CD14-positive monocyte (primary cell): Measurements from ENCODE around the gene FAM169A. TPM values are rescaled to one million over a fixed set of nuclear protein-coding genes. Genes with fewer than 3 reads are reported as not detected.

Experiments
- DNase-seq, 3 donors: peaks; one replicate each; pipeline ENCODE4 v3.0.0-alpha.2; 2011 to 2022
- H2AFZ ChIP-seq: 2 replicates; pipeline ENCODE4 v1.6.0; 2012; ENCODE audit warnings: mild to moderate bottlenecking, low read depth, low read length, inconsistent platforms; ENCODE audit not compliant: insufficient read depth, poor library complexity, severe bottlenecking
- H3K27ac ChIP-seq, 2 donors: 1 replicate in 1 of 2; 2 replicates in 1 of 2; pipeline ENCODE4 v1.5.1; 2012 to 2013; ENCODE audit warnings: low read length in 2 of 2, control low read depth in 1 of 2, inconsistent platforms in 1 of 2, low read depth in 1 of 2, mild to moderate bottlenecking in 1 of 2
- H3K27me3 ChIP-seq, 2 donors: one replicate each; pipeline versions ENCODE4 v1.6.0 to v1.6.1; 2011 to 2013; ENCODE audit warnings: low read length in 2 of 2; ENCODE audit not compliant: control insufficient read depth in 2 of 2, insufficient read depth in 2 of 2
- H3K36me3 ChIP-seq, 2 donors: replicated peaks in 1 of 2; 1 replicate in 1 of 2; 2 replicates in 1 of 2; pipeline versions ENCODE4 v1.5.1 to v1.6.1; 2012 to 2013; ENCODE audit warnings: low read length in 2 of 2, control low read depth in 1 of 2, inconsistent platforms in 1 of 2, mild to moderate bottlenecking in 1 of 2; ENCODE audit not compliant: insufficient read depth in 2 of 2, control insufficient read depth in 1 of 2
- H3K4me1 ChIP-seq, 2 donors: 1 replicate in 1 of 2; 2 replicates in 1 of 2; pipeline versions ENCODE4 v1.5.1 to v1.6.1; 2012 to 2013; ENCODE audit warnings: low read length in 2 of 2, control low read depth in 1 of 2, inconsistent platforms in 1 of 2, mild to moderate bottlenecking in 1 of 2, moderate library complexity in 1 of 2; ENCODE audit not compliant: insufficient read depth in 2 of 2, control insufficient read depth in 1 of 2
- H3K4me2 ChIP-seq: replicated peaks from 2 replicates; pipeline ENCODE3; 2012; ENCODE audit warnings: low read length, moderate library complexity, mild to moderate bottlenecking; ENCODE audit not compliant: poor library complexity, severe bottlenecking; ENCODE audit errors: extremely low read depth
- H3K4me3 ChIP-seq, 3 experiments: fragments of 200-600 bp in 1 of 3; sonication (generic) in 1 of 3; replicated peaks in 1 of 3; 1 replicate in 2 of 3; 2 replicates in 1 of 3; pipeline ENCODE4 v1.5.1; 2011 to 2013; ENCODE audit warnings: low read length in 3 of 3, mild to moderate bottlenecking in 3 of 3, control low read depth in 2 of 3, low read depth in 2 of 3, inconsistent platforms in 1 of 3, moderate library complexity in 1 of 3
- H3K79me2 ChIP-seq: 2 replicates; pipeline ENCODE4 v1.6.0; 2012; ENCODE audit warnings: mild to moderate bottlenecking, control low read depth, inconsistent platforms, low read length, moderate library complexity; ENCODE audit not compliant: insufficient read depth
- H3K9ac ChIP-seq: 2 replicates; pipeline ENCODE4 v1.6.0; 2017; ENCODE audit warnings: low read length, mild to moderate bottlenecking; ENCODE audit not compliant: insufficient read depth, poor library complexity, severe bottlenecking
- H3K9me3 ChIP-seq, 2 donors: replicated peaks in 1 of 2; 1 replicate in 1 of 2; 2 replicates in 1 of 2; pipeline versions ENCODE4 v1.5.1 to v1.6.1; 2012 to 2013; ENCODE audit warnings: low read length in 2 of 2, control low read depth in 1 of 2; ENCODE audit not compliant: control insufficient read depth in 1 of 2, insufficient read depth in 1 of 2
- H4K20me1 ChIP-seq: 2 replicates; pipeline ENCODE4 v1.6.0; 2012; ENCODE audit warnings: mild to moderate bottlenecking, low read length, control low read depth, moderate library complexity; ENCODE audit not compliant: insufficient read depth
- H3K27ac Mint-ChIP-seq, 7 donors: one replicate each; pipeline ENCODE4 v1.8.0; 2020; ENCODE audit warnings: mild to moderate bottlenecking in 7 of 7, mixed read lengths in 7 of 7, moderate library complexity in 6 of 7, inconsistent platforms in 2 of 7
- H3K27me3 Mint-ChIP-seq, 3 donors: one replicate each; pipeline ENCODE4 v1.8.0; 2021 to 2022; ENCODE audit warnings: low read depth in 3 of 3, mild to moderate bottlenecking in 3 of 3, mixed read lengths in 3 of 3, moderate library complexity in 3 of 3, inconsistent platforms in 1 of 3
- H3K36me3 Mint-ChIP-seq, 2 donors: one replicate each; pipeline ENCODE4 v1.8.0; 2020; ENCODE audit warnings: mixed read lengths in 2 of 2, inconsistent platforms in 1 of 2, mild to moderate bottlenecking in 1 of 2
- H3K4me1 Mint-ChIP-seq: one replicate; pipeline ENCODE4 v1.8.0; 2020; ENCODE audit warnings: mild to moderate bottlenecking, mixed read lengths
- H3K4me3 Mint-ChIP-seq, 2 donors: one replicate each; pipeline ENCODE4 v1.8.0; 2020; ENCODE audit warnings: mild to moderate bottlenecking in 2 of 2, mixed read lengths in 2 of 2, moderate library complexity in 1 of 2
- H3K9me3 Mint-ChIP-seq, 7 donors: one replicate each; pipeline ENCODE4 v1.8.0; 2020 to 2022; ENCODE audit warnings: mixed read lengths in 7 of 7, mild to moderate bottlenecking in 6 of 7, moderate library complexity in 6 of 7, inconsistent platforms in 2 of 7
- WGBS: methylation state at CpG from one replicate; pipeline ENCODE4 v1.1.5; 2013; ENCODE audit warnings: missing lambda C conversion rate; ENCODE audit not compliant: insufficient coverage; 5-methylcytosine and 5-hydroxymethylcytosine counted together
- intact Hi-C, 2 donors: fragments of 100-400 bp; cut with micrococcal nuclease; formaldehyde crosslinking; loops; one replicate each; pipeline versions ENCODE4 v1.15.0 to v1.15.1; 2023
- polyA plus RNA-seq, 3 donors: library from polyadenylated mRNA; depleted of rRNA in 1 of 3; unstranded in 2 of 3; stranded (reverse) in 1 of 3; fragments of 300-500 nt in 2 of 3; fragments of >200 nt in 1 of 3; fragmentation: Illumina TruSeq in 2 of 3; gene quantifications; 1 replicate in 2 of 3; 2 replicates in 1 of 3; pipeline ENCODE4 v1.2.3, GENCODE V29; 2012 to 2021
- TF ChIP-seq, protein P1 (sequence below): fragments of 200-600 bp; IDR thresholded peaks from one replicate; pipeline ENCODE4 v1.8.0; 2022; ENCODE audit warnings: antibody characterized with exemption, mild to moderate bottlenecking

Gene FAM169A
- polyA plus RNA-seq, 3 donors: not detected

DNA sequence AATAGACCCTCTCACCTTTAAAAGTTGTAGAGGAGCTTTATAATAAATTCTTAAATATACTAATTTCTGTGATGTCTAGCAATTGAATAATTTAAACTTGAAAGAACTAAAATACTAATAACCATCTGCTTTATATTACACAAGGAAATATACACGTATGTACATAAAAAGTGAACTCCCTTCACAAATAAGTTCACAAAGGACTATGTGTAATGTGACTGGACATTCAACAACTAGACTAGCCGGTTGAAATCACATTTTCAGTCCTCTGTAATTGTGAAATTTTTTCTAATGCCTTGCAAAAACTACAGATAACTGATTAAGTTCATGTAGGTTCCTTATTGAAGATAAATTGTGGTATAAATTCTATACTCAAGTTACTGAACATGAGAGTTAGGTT, 87.6 kb downstream of the FAM169A start:
- Histone ChIP-seq H3K4me3 (no peak overlapping the region), H4K20me1 (no peaks in the 10 kb centered on the region), H3K36me3 (peaks cover 48 to 53% of the 10 kb centered on the region in 2 donors), H3K4me2 (no peak overlapping the region), H3K27ac (no peak overlapping the region), H3K79me2 (no peaks in the 10 kb centered on the region), H3K9me3 (no peaks in the 10 kb centered on the region), H2AFZ (no peak overlapping the region), H3K4me1 (no peaks in the 10 kb centered on the region), H3K9ac (no peak overlapping the region), H3K27me3 (no peaks in the 10 kb centered on the region)
- intact Hi-C loops: no loop called here
- no peak for DNase-seq
- Mint-ChIP-seq H3K27me3 (peaks cover 0 to 2% (median 0%) of the 10 kb centered on the region in 3 donors), H3K9me3 (no peaks in the 10 kb centered on the region), H3K4me3 (no peak overlapping the region), H3K4me1 (no peaks in the 10 kb centered on the region), H3K27ac (no peak overlapping the region), H3K36me3 (peaks cover 27 to 42% of the 10 kb centered on the region in 2 donors)
- TF ChIP-seq, protein P1, sequence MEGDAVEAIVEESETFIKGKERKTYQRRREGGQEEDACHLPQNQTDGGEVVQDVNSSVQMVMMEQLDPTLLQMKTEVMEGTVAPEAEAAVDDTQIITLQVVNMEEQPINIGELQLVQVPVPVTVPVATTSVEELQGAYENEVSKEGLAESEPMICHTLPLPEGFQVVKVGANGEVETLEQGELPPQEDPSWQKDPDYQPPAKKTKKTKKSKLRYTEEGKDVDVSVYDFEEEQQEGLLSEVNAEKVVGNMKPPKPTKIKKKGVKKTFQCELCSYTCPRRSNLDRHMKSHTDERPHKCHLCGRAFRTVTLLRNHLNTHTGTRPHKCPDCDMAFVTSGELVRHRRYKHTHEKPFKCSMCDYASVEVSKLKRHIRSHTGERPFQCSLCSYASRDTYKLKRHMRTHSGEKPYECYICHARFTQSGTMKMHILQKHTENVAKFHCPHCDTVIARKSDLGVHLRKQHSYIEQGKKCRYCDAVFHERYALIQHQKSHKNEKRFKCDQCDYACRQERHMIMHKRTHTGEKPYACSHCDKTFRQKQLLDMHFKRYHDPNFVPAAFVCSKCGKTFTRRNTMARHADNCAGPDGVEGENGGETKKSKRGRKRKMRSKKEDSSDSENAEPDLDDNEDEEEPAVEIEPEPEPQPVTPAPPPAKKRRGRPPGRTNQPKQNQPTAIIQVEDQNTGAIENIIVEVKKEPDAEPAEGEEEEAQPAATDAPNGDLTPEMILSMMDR: no peak
- no CpG with 5 or more reads among the region's 2 CpGs for WGBS

DNA sequence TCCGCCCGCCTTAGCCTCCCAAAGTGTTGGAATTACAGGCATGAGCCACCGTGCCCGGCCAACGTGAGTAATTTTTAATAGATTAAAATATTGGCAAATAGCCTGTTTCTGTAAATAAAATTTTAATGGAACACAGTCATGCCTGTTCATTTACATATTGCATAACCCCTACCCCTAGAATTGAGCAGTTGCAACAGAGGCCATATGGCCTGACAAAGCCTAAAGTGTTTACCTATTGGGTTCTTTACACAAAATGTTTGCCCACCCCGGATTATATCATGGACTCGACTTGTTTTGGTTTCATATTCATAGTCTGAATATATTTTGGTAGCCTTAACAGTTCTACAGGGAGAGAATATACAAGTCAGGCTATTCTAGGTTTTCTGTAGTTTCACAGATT, 93.8 kb downstream of the FAM169A start:
- no CpG with 5 or more reads among the region's 7 CpGs for WGBS
- intact Hi-C loops: no loop called here
- Mint-ChIP-seq H3K9me3 (peaks cover 0 to 3% (median 0%) of the 10 kb centered on the region in 7 donors), H3K27ac (peak overlapping the region in 1 of 7 donors; percentile 36), H3K27me3 (peaks cover 0 to 2% (median 0%) of the 10 kb centered on the region in 3 donors), H3K36me3 (peaks cover 50 to 76% of the 10 kb centered on the region in 2 donors), H3K4me1 (peaks cover 10% of the 10 kb centered on the region), H3K4me3 (no peak overlapping the region)
- peak in 2 of 3 donors; percentile 2 to 3 for DNase-seq
- peaks cover 17% of the 10 kb centered on the region for H3K79me2 ChIP-seq
- H4K20me1 ChIP-seq: peaks cover 5% of the 10 kb centered on the region
- no peak overlapping the region for H3K9ac ChIP-seq
- TF ChIP-seq, protein P1: no peak
- H3K4me2 ChIP-seq: no peak overlapping the region
- H3K9me3 ChIP-seq: no peaks in the 10 kb centered on the region
- H3K27ac ChIP-seq: no peak overlapping the region
- H2AFZ ChIP-seq: no peak overlapping the region
- peaks cover 76 to 85% of the 10 kb centered on the region in 2 donors for H3K36me3 ChIP-seq
- peaks cover 8 to 10% of the 10 kb centered on the region in 2 donors for H3K4me1 ChIP-seq
- H3K4me3 ChIP-seq: no peak overlapping the region
- H3K27me3 ChIP-seq: no peaks in the 10 kb centered on the region
